ENCODE results near the gene OGFOD1. TPM values are rescaled to one million over a fixed set of nuclear protein-coding genes. Genes with fewer than 3 reads are reported as not detected.

OGFOD1 gene
- total RNA-seq, 1 donor from 2014 or later = 46.6 TPM

Other genes with a start within 250 kb of the OGFOD1 start
- 88.4 TPM for gene AMFR, start 26.0 kb upstream of the OGFOD1 start, total RNA-seq
- 78.3 TPM for gene NUDT21, start 222 bp upstream of the OGFOD1 start, total RNA-seq
- gene BBS2, start 68.5 kb downstream of the OGFOD1 start, total RNA-seq = 60.5 TPM
- 76.2 TPM for gene MT4, start 113.5 kb downstream of the OGFOD1 start, total RNA-seq
- not detected for gene MT3, start 138.0 kb downstream of the OGFOD1 start, total RNA-seq
- 10.7 TPM for gene MT2A, start 157.0 kb downstream of the OGFOD1 start, total RNA-seq
- gene MT1E, start 174.2 kb downstream of the OGFOD1 start, total RNA-seq = 13.8 TPM
- gene MT1M, start 181.1 kb downstream of the OGFOD1 start, total RNA-seq = 1.5 TPM
- gene MT1A, start 187.1 kb downstream of the OGFOD1 start, total RNA-seq = 1.4 TPM
- not detected for gene MT1B, start 200.3 kb downstream of the OGFOD1 start, total RNA-seq
- 0.49 TPM for gene MT1F, start 206.4 kb downstream of the OGFOD1 start, total RNA-seq
- 1.8 TPM for gene MT1G, start 216.5 kb downstream of the OGFOD1 start, total RNA-seq
- gene MT1H, start 218.3 kb downstream of the OGFOD1 start, total RNA-seq = not detected
- 33.0 TPM for gene MT1X, start 230.9 kb downstream of the OGFOD1 start, total RNA-seq